Motor neuron (in vitro differentiated cells): ENCODE data around the gene NARF. TPM values are rescaled to one million over a fixed set of nuclear protein-coding genes. Genes with fewer than 3 reads are reported as not detected.
"Not testable (repeated sequence)": the region's sequence is repeated elsewhere in the genome, so short reads cannot be mapped to it uniquely, and the experiment has no call there.

ENCODE experiments used
- ATAC-seq, 8 experiments: fragments of 200-7000 bp; cut with Tn5 transposase; replicated peaks in 6 of 8; 2 replicates each; pipeline ENCODE4 v1.8.0; 2021; ENCODE audit warnings: mild to moderate bottlenecking in 8 of 8, moderate library complexity in 8 of 8
- H3K27ac ChIP-seq, 2 donors: fragments of 250-450 bp; sonication (Bioruptor Pico); 2 replicates each; pipeline ENCODE4 v1.9.0; 2021; ENCODE audit warnings: antibody characterized with exemption in 2 of 2, mild to moderate bottlenecking in 2 of 2, moderate library complexity in 1 of 2
- H3K4me1 ChIP-seq, 2 donors: fragments of 250-450 bp; sonication (Bioruptor Pico); replicated peaks in 1 of 2; 2 replicates each; pipeline ENCODE4 v1.6.1; 2021; ENCODE audit warnings: antibody characterized with exemption in 2 of 2, mild to moderate bottlenecking in 2 of 2, moderate library complexity in 1 of 2
- H3K4me3 ChIP-seq, 5 donors: fragments of 250-450 bp; sonication (Bioruptor Pico); 2 replicates each; pipeline ENCODE4 v1.9.0; 2021; ENCODE audit warnings: antibody characterized with exemption in 5 of 5, mild to moderate bottlenecking in 5 of 5, moderate library complexity in 4 of 5
- WGBS, 10 experiments: fragments of 450-650 bp; shearing (Covaris generic); methylation state at CpG; one replicate each; pipeline ENCODE4 v1.0.0; 2022; 5-methylcytosine and 5-hydroxymethylcytosine counted together
- in situ Hi-C, 9 experiments: fragments of 400-800 bp; cut with MboI; loops; one replicate each; pipeline ENCODE4 v1.15.0; 2021; ENCODE audit warnings: low sequenced_read_pairs in 9 of 9, low pct_unique_long_range_greater_than_20kb in 2 of 9; ENCODE audit not compliant: unreplicated experiment in 9 of 9
- total RNA-seq, 8 experiments: library from RNA; unstranded; fragments of 300-600 nt; gene quantifications; 2 replicates each; pipeline versions ENCODE4 v1.2.3 to v1.2.4, GENCODE V29; 2022

NARF gene
- total RNA-seq, 8 experiments from 2014 or later, result 41.4 to 128 (median 70.6) TPM

GRCh38 chr17:82457073-82457928, 1.2 kb upstream of the NARF start:
- peak overlapping the region; percentile 87 to 98 (median 95) for H3K4me3 ChIP-seq

GRCh38 chr17:82457929-82458178, 687 bp upstream of the NARF start:
- Histone ChIP-seq H3K27ac (peak overlapping the region; percentile 100), H3K4me3 (peak overlapping the region; percentile 87 to 98 (median 95)), H3K4me1 (peaks cover 11 to 12% of the 10 kb centered on the region in 2 donors)
- in situ Hi-C loops, result no loop called here
- WGBS, 10 experiments, result 0 to 17% (median 0%) methylated on average over 1 to 5 of the region's 8 CpGs; no CpG with 5 or more reads in 3 of the 10 experiments
- no peak for ATAC-seq

More at GRCh38 chr17:82457073-82457928, 1.2 kb upstream of the NARF start:
- no peak for ATAC-seq
- in situ Hi-C loops, result no loop called here
- WGBS, 10 experiments, result 0 to 83% (median 56%) methylated on average over 1 to 9 of the region's 10 CpGs; no CpG with 5 or more reads in 1 of the 10 experiments
- Histone ChIP-seq H3K27ac (peak overlapping the region; percentile 100), H3K4me1 (peaks cover 11 to 12% of the 10 kb centered on the region in 2 donors)

GRCh38 chr17:82458885-82459424, 414 bp downstream of the NARF start:
- Histone ChIP-seq H3K27ac (peak overlapping the region; percentile 72 to 100), H3K4me3 (peak overlapping the region; percentile 87 to 98 (median 95)), H3K4me1 (peaks cover 11 to 12% of the 10 kb centered on the region in 2 donors)
- in situ Hi-C loops, result no loop called here
- peak in 1 of 8 experiments; percentile 0 for ATAC-seq
- 0 to 4% (median 0%) methylated on average over 1 to 30 of the region's 62 CpGs; no CpG with 5 or more reads in 4 of the 10 experiments for WGBS, 10 experiments

- ATAC-seq, in situ Hi-C loops, H3K27ac ChIP-seq: not testable (repeated sequence)
- Histone ChIP-seq H3K4me1 (peaks cover 11 to 12% of the 10 kb centered on the region in 2 donors), H3K4me3 (peak overlapping the region in 3 of 5 donors; percentile 87 to 97 (median 91))
- 86 to 100% (median 96%) methylated on average over 1 to 9 of the region's 9 CpGs; no CpG with 5 or more reads in 1 of the 10 experiments for WGBS, 10 experiments
These were observed 1.4 kb downstream of the NARF start for GRCh38 chr17:82459936-82460335.

- no peak for ATAC-seq
- in situ Hi-C loops, result no loop called here
- Histone ChIP-seq H3K27ac (no peak overlapping the region), H3K4me3 (no peak overlapping the region), H3K4me1 (peaks cover 11% of the 10 kb centered on the region in 2 donors)
- 78 to 100% (median 90%) methylated on average over 1 to 5 of the region's 10 CpGs; no CpG with 5 or more reads in 2 of the 10 experiments for WGBS, 10 experiments
These were observed 3.4 kb downstream of the NARF start for GRCh38 chr17:82461827-82462524.

- 0 to 100% (median 90%) methylated on average over 1 to 2 of the region's 6 CpGs; no CpG with 5 or more reads in 6 of the 10 experiments for WGBS, 10 experiments
These were observed 4.8 kb downstream of the NARF start for GRCh38 chr17:82463391-82463790.

GRCh38 chr17:82463925-82464566, 5.5 kb downstream of the NARF start:
- Histone ChIP-seq H3K4me3 (no peak overlapping the region), H3K4me1 (peaks cover 3% of the 10 kb centered on the region in 2 donors), H3K27ac (no peak overlapping the region)
- in situ Hi-C loops, result no loop called here
- ATAC-seq, result peak in 5 of 8 experiments; percentile 4 to 51 (median 25)
- WGBS, 10 experiments, result 0 to 100% (median 59%) methylated on average over 1 to 5 of the region's 7 CpGs; no CpG with 5 or more reads in 4 of the 10 experiments

More at GRCh38 chr17:82463391-82463790, 4.8 kb downstream of the NARF start:
- H3K27ac ChIP-seq, result no peak overlapping the region
- no peak for ATAC-seq
- in situ Hi-C loops, result no loop called here
- no peak overlapping the region for H3K4me3 ChIP-seq
- peaks cover 3% of the 10 kb centered on the region in 2 donors for H3K4me1 ChIP-seq

GRCh38 chr17:82464567-82464929, 6.0 kb downstream of the NARF start:
- Histone ChIP-seq H3K4me1 (peaks cover 1 to 2% of the 10 kb centered on the region in 2 donors), H3K4me3 (no peak overlapping the region), H3K27ac (no peak overlapping the region)
- ATAC-seq, result no peak
- in situ Hi-C loops, result no loop called here
- 90 to 100% (median 95%) methylated on average over 1 to 6 of the region's 11 CpGs; no CpG with 5 or more reads in 6 of the 10 experiments for WGBS, 10 experiments

- H3K4me1 ChIP-seq, result no peaks in the 10 kb centered on the region
- in situ Hi-C loops, result no loop called here
- no peak overlapping the region for H3K27ac ChIP-seq
- H3K4me3 ChIP-seq, result no peak overlapping the region
- ATAC-seq, result peak in 2 of 8 experiments; percentile 7 to 10
- 58 to 100% (median 80%) methylated on average over 1 to 5 of the region's 7 CpGs; no CpG with 5 or more reads in 5 of the 10 experiments for WGBS, 10 experiments
These were observed 6.6 kb downstream of the NARF start for GRCh38 chr17:82465023-82465603.

GRCh38 chr17:82468692-82469091, 10.2 kb downstream of the NARF start:
- WGBS, 10 experiments, result 80 to 100% (median 91%) methylated on average over 1 to 7 of the region's 7 CpGs
- Histone ChIP-seq H3K4me1 (no peaks in the 10 kb centered on the region), H3K4me3 (no peak overlapping the region), H3K27ac (no peak overlapping the region)
- in situ Hi-C loops, result no loop called here
- no peak for ATAC-seq

GRCh38 chr17:82470065-82470464, 11.5 kb downstream of the NARF start:
- ATAC-seq, result no peak
- no peaks in the 10 kb centered on the region for H3K4me1 ChIP-seq
- H3K4me3 ChIP-seq, result no peak overlapping the region
- H3K27ac ChIP-seq, result no peak overlapping the region
- in situ Hi-C loops, result no loop called here
- 80 to 100% (median 100%) methylated on average over 1 to 6 of the region's 7 CpGs for WGBS, 10 experiments

- Histone ChIP-seq H3K4me1 (no peaks in the 10 kb centered on the region), H3K4me3 (no peak overlapping the region), H3K27ac (no peak overlapping the region)
- 31 to 92% (median 86%) methylated on average over 4 to 11 of the region's 11 CpGs for WGBS, 10 experiments
- in situ Hi-C loops, result no loop called here
- ATAC-seq, result no peak
These were observed 15.9 kb downstream of the NARF start for GRCh38 chr17:82474223-82475010.
